Measurements from ENCODE around the gene SLC22A4. TPM values are rescaled to one million over a fixed set of nuclear protein-coding genes. Genes with fewer than 3 reads are reported as not detected.

The SLC22A4 gene
- total RNA-seq, 2 donors from 2014 or later = 1.3 to 8.3 TPM

DNA sequence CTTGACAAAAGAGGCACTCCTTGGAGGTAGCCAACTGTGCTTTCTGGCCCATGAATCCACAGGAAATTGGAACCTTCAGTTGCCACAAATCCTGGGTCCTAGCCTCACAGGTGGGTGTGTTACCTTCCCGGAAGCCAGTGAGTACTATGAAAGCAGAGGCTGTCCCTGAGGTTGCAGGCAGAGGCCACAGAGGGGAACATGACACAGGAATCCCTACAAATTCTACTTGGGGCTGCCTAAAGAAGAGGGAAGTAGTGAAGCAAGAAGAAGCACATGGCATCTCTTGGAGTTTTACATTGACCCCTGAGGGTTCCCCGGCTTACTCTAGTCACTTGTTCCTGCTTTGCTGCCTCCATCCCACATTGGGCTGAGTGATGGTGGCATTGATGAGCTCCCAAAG lies 77.9 kb downstream of the SLC22A4 start:
- H3K4me3 ChIP-seq = no peak overlapping the region
- no peaks in the 10 kb centered on the region for H3K9me3 ChIP-seq
- no peak for DNase-seq
- no peaks in the 10 kb centered on the region for H3K36me3 ChIP-seq
- peak overlapping the region in 1 of 2 donors; percentile 30 for H3K9ac ChIP-seq (ENCODE audit: low read depth in 2 of 2, low read length in 2 of 2)
- H3K27ac ChIP-seq = no peak overlapping the region
- intact Hi-C loops (cut with DNase I) = loop anchor here (10.0 kb wide), 1 partner anchor 97 kb away; no protein-coding TSS in a partner anchor
- peaks cover 17% of the 10 kb centered on the region for H3K4me1 ChIP-seq
- TF ChIP-seq, protein P1, sequence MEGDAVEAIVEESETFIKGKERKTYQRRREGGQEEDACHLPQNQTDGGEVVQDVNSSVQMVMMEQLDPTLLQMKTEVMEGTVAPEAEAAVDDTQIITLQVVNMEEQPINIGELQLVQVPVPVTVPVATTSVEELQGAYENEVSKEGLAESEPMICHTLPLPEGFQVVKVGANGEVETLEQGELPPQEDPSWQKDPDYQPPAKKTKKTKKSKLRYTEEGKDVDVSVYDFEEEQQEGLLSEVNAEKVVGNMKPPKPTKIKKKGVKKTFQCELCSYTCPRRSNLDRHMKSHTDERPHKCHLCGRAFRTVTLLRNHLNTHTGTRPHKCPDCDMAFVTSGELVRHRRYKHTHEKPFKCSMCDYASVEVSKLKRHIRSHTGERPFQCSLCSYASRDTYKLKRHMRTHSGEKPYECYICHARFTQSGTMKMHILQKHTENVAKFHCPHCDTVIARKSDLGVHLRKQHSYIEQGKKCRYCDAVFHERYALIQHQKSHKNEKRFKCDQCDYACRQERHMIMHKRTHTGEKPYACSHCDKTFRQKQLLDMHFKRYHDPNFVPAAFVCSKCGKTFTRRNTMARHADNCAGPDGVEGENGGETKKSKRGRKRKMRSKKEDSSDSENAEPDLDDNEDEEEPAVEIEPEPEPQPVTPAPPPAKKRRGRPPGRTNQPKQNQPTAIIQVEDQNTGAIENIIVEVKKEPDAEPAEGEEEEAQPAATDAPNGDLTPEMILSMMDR (IDR thresholded peaks at IDR 0.05) = no peak
- no peaks in the 10 kb centered on the region for H3K27me3 ChIP-seq

DNA sequence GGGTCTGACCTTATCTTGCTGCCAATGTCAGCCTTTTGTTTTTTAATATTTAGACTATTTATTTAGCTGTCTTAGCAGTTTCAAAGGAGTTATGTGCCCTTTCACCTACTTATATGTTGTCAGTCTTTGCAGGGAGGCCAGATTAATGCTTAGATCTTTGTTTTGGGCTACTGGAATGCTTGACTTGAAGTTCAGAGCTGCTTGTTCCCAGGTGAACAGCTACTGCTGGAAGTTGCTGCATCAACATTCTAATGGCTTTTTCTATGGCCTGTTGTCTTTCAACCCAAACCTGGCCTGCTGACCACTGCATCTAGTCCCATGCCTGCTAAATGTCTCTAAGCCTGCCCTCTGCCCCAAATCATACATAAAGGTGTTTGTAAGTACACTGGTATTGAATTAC lies 78.3 kb downstream of the SLC22A4 start:
- Histone ChIP-seq H3K4me3 (no peak overlapping the region), H3K36me3 (no peaks in the 10 kb centered on the region), H3K4me1 (peaks cover 17% of the 10 kb centered on the region), H3K27me3 (no peaks in the 10 kb centered on the region), H3K27ac (no peak overlapping the region), H3K9me3 (no peaks in the 10 kb centered on the region), H3K9ac (ENCODE audit: low read depth in 2 of 2, low read length in 2 of 2) (peak overlapping the region in 1 of 2 donors; percentile 30)
- no peak for DNase-seq
- TF ChIP-seq, protein P1 (IDR thresholded peaks at IDR 0.05) = no peak
- intact Hi-C loops (cut with DNase I) = loop anchor here (10.0 kb wide), 1 partner anchor 98 kb away; no protein-coding TSS in a partner anchor

DNA sequence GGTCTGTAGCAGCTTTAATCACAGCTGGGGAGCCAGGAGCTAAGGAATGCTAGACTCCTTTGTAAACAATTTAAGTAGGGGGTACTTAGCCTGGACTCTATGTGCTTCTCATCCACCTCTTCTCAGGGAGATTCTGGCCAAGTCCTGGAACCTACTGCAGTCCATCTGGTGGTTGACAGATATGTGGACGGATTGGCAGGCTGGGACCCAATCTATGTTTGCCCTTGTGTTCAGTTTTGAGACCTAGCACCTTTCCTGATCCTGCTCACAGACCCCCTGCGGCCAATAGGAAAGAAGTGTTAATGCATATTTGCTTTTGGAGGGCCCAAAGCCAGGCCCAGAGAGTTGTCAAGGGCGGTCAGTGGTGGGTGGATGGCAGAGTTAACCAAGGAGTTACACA lies 81.8 kb downstream of the SLC22A4 start:
- Histone ChIP-seq H3K4me3 (no peak overlapping the region), H3K27ac (no peak overlapping the region), H3K9me3 (no peaks in the 10 kb centered on the region), H3K4me1 (peaks cover 15% of the 10 kb centered on the region), H3K27me3 (no peaks in the 10 kb centered on the region), H3K36me3 (no peaks in the 10 kb centered on the region), H3K9ac (ENCODE audit: low read depth in 2 of 2, low read length in 2 of 2) (no peak overlapping the region)
- TF ChIP-seq, protein P1 (IDR thresholded peaks at IDR 0.05) = no peak
- intact Hi-C loops (cut with DNase I) = loop anchor here (10.0 kb wide), 1 partner anchor 101 kb away; no protein-coding TSS in a partner anchor
- no peak for DNase-seq

DNA sequence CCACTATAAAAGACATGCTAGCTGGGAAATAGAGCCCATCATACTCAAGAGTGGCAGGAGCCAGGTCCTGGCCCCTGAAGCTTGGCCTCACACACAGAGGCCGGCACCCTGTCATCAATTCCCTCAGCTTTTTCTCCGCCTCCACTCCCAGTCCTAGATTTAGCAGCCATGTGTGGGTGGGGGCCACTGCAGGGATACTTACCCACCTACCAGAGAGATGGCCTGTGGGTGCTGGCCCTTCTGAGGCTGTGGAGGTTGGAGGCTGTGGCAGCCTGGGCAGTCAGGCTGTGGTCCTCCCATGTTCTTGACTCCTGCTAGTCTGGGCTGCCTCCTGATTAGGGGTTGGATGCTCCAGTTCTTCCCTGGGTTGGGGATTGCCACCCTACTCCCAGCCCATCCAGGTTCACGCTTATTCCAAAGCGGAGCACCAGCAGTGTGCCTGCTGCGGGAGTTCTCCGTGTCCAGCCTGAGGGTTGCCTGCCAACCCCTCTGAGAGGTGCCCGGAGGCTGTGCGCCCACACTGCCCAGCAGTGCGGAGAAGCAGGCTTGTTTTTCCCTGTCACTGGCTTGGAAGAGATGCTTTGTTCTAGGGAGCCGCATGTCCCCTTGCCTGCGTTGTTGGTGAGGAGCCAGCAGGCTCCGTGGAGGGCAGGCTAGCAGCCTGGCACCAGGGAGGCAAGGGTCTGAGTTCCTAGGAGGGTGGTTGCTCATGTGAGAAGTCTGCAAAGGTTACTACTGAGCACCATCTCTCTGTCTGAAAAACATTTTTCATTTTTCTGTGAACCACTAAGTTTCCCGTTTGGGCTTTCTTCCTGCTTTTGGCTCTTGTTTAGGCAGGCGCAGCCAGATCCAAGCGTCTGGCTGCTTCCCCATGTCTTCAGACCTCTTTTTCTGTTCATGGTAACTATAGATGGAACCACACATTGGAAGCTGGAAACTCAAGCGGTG lies 82.8 kb downstream of the SLC22A4 start:
- no peaks in the 10 kb centered on the region for H3K27me3 ChIP-seq
- TF ChIP-seq, protein P1 (IDR thresholded peaks at IDR 0.05) = no peak
- intact Hi-C loops (cut with DNase I) = loop anchor here (10.0 kb wide), 1 partner anchor 102 kb away; no protein-coding TSS in a partner anchor
- H3K4me1 ChIP-seq = peaks cover 6% of the 10 kb centered on the region
- H3K9me3 ChIP-seq = no peaks in the 10 kb centered on the region
- no peak overlapping the region for H3K4me3 ChIP-seq
- no peak overlapping the region for H3K27ac ChIP-seq
- no peak for DNase-seq
- H3K9ac ChIP-seq (ENCODE audit: low read depth in 2 of 2, low read length in 2 of 2) = no peak overlapping the region
- no peaks in the 10 kb centered on the region for H3K36me3 ChIP-seq

DNA sequence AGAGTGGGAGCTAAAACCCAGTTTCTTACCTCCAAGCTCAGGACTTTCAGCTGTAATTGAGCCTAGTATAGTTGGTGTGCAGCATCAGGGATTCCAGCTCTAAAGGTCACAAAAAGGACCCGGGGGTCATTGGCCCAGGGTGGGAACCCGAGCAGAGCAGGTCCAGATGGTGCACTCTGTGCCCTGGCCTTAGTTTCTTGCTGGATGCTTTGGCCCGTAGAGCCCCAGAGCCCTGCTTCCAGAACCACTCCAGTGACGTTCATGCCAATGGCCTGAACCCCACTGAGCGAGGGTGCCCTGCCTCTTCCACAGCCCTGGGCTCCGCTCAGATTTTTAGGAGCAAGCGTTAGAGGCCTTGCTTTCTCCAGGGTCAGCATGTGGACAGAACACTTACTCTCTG lies 83.5 kb downstream of the SLC22A4 start:
- Histone ChIP-seq H3K36me3 (no peaks in the 10 kb centered on the region), H3K4me3 (no peak overlapping the region), H3K27ac (no peak overlapping the region), H3K9ac (ENCODE audit: low read depth in 2 of 2, low read length in 2 of 2) (no peak overlapping the region), H3K9me3 (no peaks in the 10 kb centered on the region), H3K27me3 (no peaks in the 10 kb centered on the region), H3K4me1 (peaks cover under 1% of the 10 kb centered on the region)
- TF ChIP-seq, protein P1 (IDR thresholded peaks at IDR 0.05) = no peak
- DNase-seq = no peak
- intact Hi-C loops (cut with DNase I) = loop anchor here (10.0 kb wide), 1 partner anchor 103 kb away; no protein-coding TSS in a partner anchor
